A549 (cell line): ENCODE data around the gene STIM1. TPM values are rescaled to one million over a fixed set of nuclear protein-coding genes. Genes with fewer than 3 reads are reported as not detected.

ENCODE experiments used
- ATAC-seq, 2 experiments: fragments of 200-7000 bp in 1 of 2; fragments of >200 bp in 1 of 2; cut with Nextera tagmentation in 1 of 2; cut with Tn5 transposase in 1 of 2; 3 replicates each; pipeline versions ENCODE4 v1.8.0 to v1.9.1; 2018 to 2020; ENCODE audit warnings: mild to moderate bottlenecking in 1 of 2, moderate library complexity in 1 of 2
- CTCF ChIA-PET: fragments of 300-600 bp; sonication (Branson Sonifier 250); formaldehyde crosslinking; extraction: SDS; loops from one replicate; lab custom pipeline; 2021; ENCODE audit warnings: antibody characterized with exemption, inconsistent platforms; lab: Yijun Ruan, JAX
- POLR2A ChIA-PET: fragments of 350-600 bp; formaldehyde crosslinking; extraction: SDS; loops from one replicate; lab custom pipeline; 2021; ENCODE audit warnings: antibody characterized with exemption, inconsistent platforms; lab: Yijun Ruan, JAX
- DNase-seq, 2 experiments: peaks; one replicate each; pipeline versions ENCODE4 v3.0.0 to v3.0.0-alpha.2; 2011 to 2016; ENCODE audit warnings: low read depth in 1 of 2, low spot score in 1 of 2
- FAIRE-seq: peaks from 2 replicates; lab custom pipeline; 2011; peaks lifted over from hg19 to GRCh38; lab: Jason Lieb, UNC
- H3K27ac ChIP-seq, 2 experiments: fragments of >200 bp; sonication (Bioruptor Twin); formaldehyde crosslinking; 3 replicates each; pipeline ENCODE4 v1.5.1; 2016 to 2017
- H3K4me1 ChIP-seq: fragments of >200 bp; sonication (Bioruptor Twin); formaldehyde crosslinking; 3 replicates; pipeline ENCODE4 v1.6.1; 2016
- H3K4me2 ChIP-seq: fragments of >200 bp; sonication (Bioruptor Twin); formaldehyde crosslinking; 3 replicates; pipeline ENCODE4 v1.6.1; 2016
- H3K4me3 ChIP-seq: fragments of >200 bp; sonication (Bioruptor Twin); formaldehyde crosslinking; 3 replicates; pipeline ENCODE4 v1.5.1; 2016
- H3K9me3 ChIP-seq: fragments of >200 bp; sonication (Bioruptor Twin); formaldehyde crosslinking; 3 replicates; pipeline ENCODE4 v1.6.1; 2016
- BCL3 ChIP-seq: fragments of >200 bp; sonication (Bioruptor Twin); formaldehyde crosslinking; IDR thresholded peaks from 3 replicates; pipeline ENCODE4 v1.6.1; 2016
- BHLHE40 ChIP-seq: IDR thresholded peaks from 2 replicates; pipeline ENCODE4 v1.6.1; 2012; ENCODE audit warnings: low read depth, low read length, inconsistent platforms
- CBX2 ChIP-seq: fragments of 200-600 bp; sonication (generic); IDR thresholded peaks from 2 replicates; pipeline ENCODE4 v1.6.1; 2016; ENCODE audit warnings: low read depth, mild to moderate bottlenecking, borderline replicate concordance
- CHD4 ChIP-seq: fragments of 200-600 bp; sonication (generic); IDR thresholded peaks from 2 replicates; pipeline ENCODE4 v1.6.1; 2016; ENCODE audit warnings: antibody characterized with exemption, mild to moderate bottlenecking, borderline replicate concordance
- E2F6 ChIP-seq: IDR thresholded peaks from 2 replicates; pipeline ENCODE4 v1.6.1; 2012; ENCODE audit warnings: low read depth, borderline replicate concordance
- ELK1 ChIP-seq: fragments of 150-350 bp; IDR thresholded peaks from 2 replicates; pipeline ENCODE4 v1.6.1; 2014; ENCODE audit warnings: low read depth, mild to moderate bottlenecking, low read length
- EP300 ChIP-seq, 2 experiments: fragments of >200 bp; sonication (Bioruptor Twin); formaldehyde crosslinking; IDR thresholded peaks; 2 replicates in 1 of 2; 3 replicates in 1 of 2; pipeline ENCODE4 v1.6.1; 2016 to 2017
- FOSL2 ChIP-seq, 2 experiments: fragments of 450-650 bp in 1 of 2; fragments of >200 bp in 1 of 2; sonication (Bioruptor Twin) in 1 of 2; formaldehyde crosslinking; IDR thresholded peaks; 2 replicates each; pipeline versions ENCODE4 v1.5.0 to v1.6.1; 2016 to 2020; ENCODE audit warnings: mild to moderate bottlenecking in 1 of 2, moderate library complexity in 1 of 2
- FOXS1 ChIP-seq: fragments of 250-450 bp; sonication (Bioruptor Pico); IDR thresholded peaks from 2 replicates; pipeline ENCODE4 v1.5.0; 2020; ENCODE audit warnings: mild to moderate bottlenecking, moderate library complexity
- GATA3 ChIP-seq: IDR thresholded peaks from 2 replicates; pipeline ENCODE4 v1.6.1; 2012; ENCODE audit warnings: borderline replicate concordance
- HES2 ChIP-seq: fragments of >200 bp; sonication (Bioruptor Twin); formaldehyde crosslinking; IDR thresholded peaks from 2 replicates; pipeline ENCODE4 v1.6.1; 2016
- HEYL ChIP-seq: fragments of 250-450 bp; sonication (Bioruptor Pico); IDR thresholded peaks from 2 replicates; pipeline ENCODE4 v1.8.0; 2021; ENCODE audit warnings: mild to moderate bottlenecking, moderate library complexity
- HOXA7 ChIP-seq: fragments of 250-450 bp; sonication (Bioruptor Pico); IDR thresholded peaks from 2 replicates; pipeline ENCODE4 v1.5.0; 2020; ENCODE audit warnings: mild to moderate bottlenecking, moderate library complexity
- JUN ChIP-seq, 2 experiments: fragments of >200 bp; sonication (Bioruptor Twin); formaldehyde crosslinking; IDR thresholded peaks; 2 replicates in 1 of 2; 3 replicates in 1 of 2; pipeline ENCODE4 v1.6.1; 2016 to 2017
- JUNB ChIP-seq: fragments of >200 bp; sonication (Bioruptor Twin); formaldehyde crosslinking; IDR thresholded peaks from 2 replicates; pipeline ENCODE4 v1.6.1; 2016
- MAFK ChIP-seq: fragments of 450-650 bp; IDR thresholded peaks from 2 replicates; pipeline ENCODE4 v1.6.1; 2014; ENCODE audit not compliant: partially characterized antibody
- MAX ChIP-seq: IDR thresholded peaks from 2 replicates; pipeline ENCODE4 v1.6.1; 2012
- MYC ChIP-seq: IDR thresholded peaks from 2 replicates; pipeline ENCODE4 v1.6.1; 2012; ENCODE audit warnings: mild to moderate bottlenecking, inconsistent platforms, low read length, improper control_type of control experiment, borderline replicate concordance
- POLR2A ChIP-seq: IDR thresholded peaks from 2 replicates; pipeline ENCODE4 v1.6.1; 2012; ENCODE audit warnings: mild to moderate bottlenecking, low read length
- RAD21 ChIP-seq, 2 experiments: fragments of >200 bp in 1 of 2; sonication (Bioruptor Twin) in 1 of 2; formaldehyde crosslinking in 1 of 2; IDR thresholded peaks in 1 of 2; conservative IDR thresholded peaks in 1 of 2; 2 replicates in 1 of 2; 3 replicates in 1 of 2; pipeline ENCODE4 v1.6.1; 2012 to 2018; ENCODE audit warnings: inconsistent platforms in 1 of 2
- RARB ChIP-seq: fragments of 250-450 bp; sonication (Bioruptor Pico); IDR thresholded peaks from 2 replicates; pipeline ENCODE4 v1.8.0; 2021; ENCODE audit warnings: mild to moderate bottlenecking, moderate library complexity
- RFX5 ChIP-seq: fragments of 450-650 bp; IDR thresholded peaks from 2 replicates; pipeline ENCODE4 v1.7.1; 2014; ENCODE audit warnings: antibody characterized with exemption, mild to moderate bottlenecking, moderate library complexity
- TFCP2L1 ChIP-seq: fragments of 250-450 bp; sonication (Bioruptor Pico); IDR thresholded peaks from 2 replicates; pipeline ENCODE4 v1.5.0; 2021; ENCODE audit warnings: mild to moderate bottlenecking
- TP53 ChIP-seq: fragments of 250-450 bp; sonication (Bioruptor Pico); IDR thresholded peaks from 2 replicates; pipeline ENCODE4 v1.5.0; 2021; ENCODE audit warnings: mild to moderate bottlenecking, moderate library complexity
- ZC3H11A ChIP-seq: fragments of 450-650 bp; IDR thresholded peaks from 2 replicates; pipeline ENCODE4 v1.6.1; 2014; ENCODE audit warnings: antibody characterized with exemption, mild to moderate bottlenecking
- ZFP36 ChIP-seq: fragments of 450-650 bp; IDR thresholded peaks from 2 replicates; pipeline ENCODE4 v1.6.1; 2014; ENCODE audit warnings: borderline replicate concordance; ENCODE audit not compliant: partially characterized antibody
- WGBS: methylation state at CpG from one replicate; pipeline ENCODE4 v1.1.6; 2017; ENCODE audit errors: missing lambda C conversion rate; 5-methylcytosine and 5-hydroxymethylcytosine counted together
- polyA plus RNA-seq, 4 experiments: library from polyadenylated mRNA; depleted of rRNA in 3 of 4; stranded (reverse); fragments of >200 nt; fragmentation: RNase III in 1 of 4; extraction: RNeasy Plus Mini Kit Qiagen cat#74134 plus additional on column Dnase treatment in 1 of 4; gene quantifications; 2 replicates in 3 of 4; 3 replicates in 1 of 4; pipeline ENCODE4 v1.2.3, GENCODE V29; 2011 to 2017

The STIM1 gene
- polyA plus RNA-seq, 2 of the 4 experiments (the other 2 are of a cell fraction): 35.2 to 38.7 TPM

GRCh38 chr11:3929649-3930048 is 74.2 kb downstream of the STIM1 start:
- no peak for FAIRE-seq
- no peak overlapping the region for H3K4me3 ChIP-seq
- POLR2A ChIA-PET: no interaction called here

GRCh38 chr11:3932698-3933097 is 77.2 kb downstream of the STIM1 start:
- DNase-seq: no peak
- H3K4me3 ChIP-seq: no peak overlapping the region
- WGBS: 90% methylated on average over 2 of the region's 2 CpGs
- no peak for TF ChIP-seq ZC3H11A
- TF ChIP-seq BCL3: no peak
- no peak for TF ChIP-seq CHD4
- no peak for TF ChIP-seq HES2
- TF ChIP-seq HEYL (CRISPR knock-in tag): no peak
- TF ChIP-seq EP300 (IDR thresholded peaks at IDR 0.05): no peak
- no peak for TF ChIP-seq E2F6
- no peak for TF ChIP-seq HOXA7 (CRISPR knock-in tag)
- no peak for TF ChIP-seq JUN (IDR thresholded peaks at IDR 0.05)
- TF ChIP-seq FOXS1 (CRISPR knock-in tag): no peak
- no peak for TF ChIP-seq RARB (CRISPR knock-in tag)
- TF ChIP-seq RAD21 (conservative IDR thresholded peaks at IDR 0.05 in 1 of 2, IDR thresholded peaks at IDR 0.05 in 1 of 2): no peak
- no peak for TF ChIP-seq ZFP36
- TF ChIP-seq FOSL2 (IDR thresholded peaks at IDR 0.05): no peak
- no peak for TF ChIP-seq FOSL2 (CRISPR knock-in tag; IDR thresholded peaks at IDR 0.05)
- TF ChIP-seq MAX: no peak
- TF ChIP-seq JUNB: no peak
- no peak for TF ChIP-seq RFX5
- TF ChIP-seq MYC: no peak
- TF ChIP-seq, all 56 proteins: peak for 0
- Histone ChIP-seq H3K4me1 (no peaks in the 10 kb centered on the region), H3K4me2 (no peak overlapping the region), H3K27ac (no peak overlapping the region), H3K9me3 (no peaks in the 10 kb centered on the region)
- ATAC-seq (no peak), FAIRE-seq (no peak)
- POLR2A ChIA-PET: no interaction called here
- CTCF ChIA-PET: interaction anchor here (0.9 kb wide), 1 partner anchor 78 kb away, joined by 5 read pairs; no protein-coding TSS in a partner anchor

More at GRCh38 chr11:3929649-3930048, 74.2 kb downstream of the STIM1 start:
- peaks cover 9% of the 10 kb centered on the region; the same call in 2 of the 3 replicates for H3K4me1 ChIP-seq
- H3K27ac ChIP-seq: no peak overlapping the region
- 88% methylated on average over 8 of the region's 8 CpGs for WGBS
- no peak for TF ChIP-seq MAFK
- no peak for TF ChIP-seq BHLHE40
- no peak for TF ChIP-seq EP300 (IDR thresholded peaks at IDR 0.05)
- TF ChIP-seq, all 56 proteins: peak for 0
- H3K9me3 ChIP-seq: no peaks in the 10 kb centered on the region
- ATAC-seq (no peak), DNase-seq (no peak)
- no peak overlapping the region for H3K4me2 ChIP-seq
- CTCF ChIA-PET: interaction anchor here (1.1 to 3.2 kb wide), 4 partner anchors 75 to 143 kb away, joined by 3 to 7 read pairs (median 6); partner anchors contain the start of gene STIM1

- TF ChIP-seq GATA3 (no peak), JUNB (no peak), TP53 (CRISPR knock-in tag) (no peak), POLR2A (no peak), E2F6 (no peak), TFCP2L1 (CRISPR knock-in tag) (no peak), BHLHE40 (no peak), CBX2 (no peak), ELK1 (no peak)
- ChIA-PET CTCF (interaction anchor here (0.7 to 0.9 kb wide), 2 partner anchors 79 to 140 kb away, joined by 3 to 5 read pairs; no protein-coding TSS in a partner anchor), POLR2A (no interaction called here)
- no peak for ATAC-seq
- H3K4me3 ChIP-seq: no peak overlapping the region
- WGBS: 68% methylated on average over 1 of the region's 1 CpG
- no peak for FAIRE-seq
- no peak overlapping the region for H3K4me2 ChIP-seq
- H3K4me1 ChIP-seq: no peaks in the 10 kb centered on the region
- no peak overlapping the region for H3K27ac ChIP-seq
- no peak for DNase-seq
- no peaks in the 10 kb centered on the region for H3K9me3 ChIP-seq
Observed at GRCh38 chr11:3933165-3933628, 77.7 kb downstream of the STIM1 start.
